Epidermal melanocyte (primary cell): Measurements from ENCODE around the gene OR2T2.
"Not testable (repeated sequence)": the region's sequence is repeated elsewhere in the genome, so short reads cannot be mapped to it uniquely, and the experiment has no call there.

Experiments
- DNase-seq: peaks from one replicate; pipeline ENCODE4 v3.0.0; 2011; ENCODE audit warnings: low spot score; ENCODE audit not compliant: insufficient read length

Gene OR2T2

GRCh38 chr1:248445399-248445798 lies at the start of gene OR2T2:
Gene OR2T2, plus strand, starts transcription at chr1:248445637. Its CDS starts 7,161 bp downstream, at chr1:248452798.
- not testable (repeated sequence) for DNase-seq

GRCh38 chr1:248402748-248403147 lies 42.7 kb upstream of the OR2T2 start, which contains the start of gene OR2T1:
Gene OR2T1, plus strand, starts transcription at chr1:248403048. Its CDS starts 3,100 bp downstream, at chr1:248406148.
- no peak for DNase-seq

- no peak for DNase-seq
Observed at GRCh38 chr1:248404024-248404423, 41.4 kb upstream of the OR2T2 start.

- DNase-seq, result no peak
Observed at GRCh38 chr1:248406721-248407692, 38.4 kb upstream of the OR2T2 start.

GRCh38 chr1:248416226-248416625 lies 29.2 kb upstream of the OR2T2 start:
- DNase-seq, result no peak

- no peak for DNase-seq
Observed at GRCh38 chr1:248417854-248418253, 27.6 kb upstream of the OR2T2 start.

- no peak for DNase-seq
Observed at GRCh38 chr1:248421384-248421783, 24.1 kb upstream of the OR2T2 start.

- not testable (repeated sequence) for DNase-seq
Observed at GRCh38 chr1:248427526-248428191, 17.8 kb upstream of the OR2T2 start.

GRCh38 chr1:248428192-248428533 lies 17.3 kb upstream of the OR2T2 start:
- not testable (repeated sequence) for DNase-seq

GRCh38 chr1:248431683-248432082 lies 13.8 kb upstream of the OR2T2 start:
- not testable (repeated sequence) for DNase-seq

GRCh38 chr1:248432201-248432600 lies 13.2 kb upstream of the OR2T2 start:
- not testable (repeated sequence) for DNase-seq

- not testable (repeated sequence) for DNase-seq
Observed at GRCh38 chr1:248433811-248434415, 11.5 kb upstream of the OR2T2 start.

- DNase-seq, result not testable (repeated sequence)
Observed at GRCh38 chr1:248434913-248435312, 10.5 kb upstream of the OR2T2 start.

GRCh38 chr1:248436303-248436702 lies 9.1 kb upstream of the OR2T2 start:
- DNase-seq, result not testable (repeated sequence)

GRCh38 chr1:248438668-248439067 lies 6.8 kb upstream of the OR2T2 start:
- DNase-seq, result not testable (repeated sequence)

GRCh38 chr1:248439283-248439682 lies 6.2 kb upstream of the OR2T2 start:
- DNase-seq, result not testable (repeated sequence)

- DNase-seq, result not testable (repeated sequence)
Observed at GRCh38 chr1:248442500-248443277, 2.7 kb upstream of the OR2T2 start.

GRCh38 chr1:248444603-248445002 lies 834 bp upstream of the OR2T2 start:
- DNase-seq, result not testable (repeated sequence)

GRCh38 chr1:248448409-248449074 lies 3.1 kb downstream of the OR2T2 start:
- not testable (repeated sequence) for DNase-seq

- not testable (repeated sequence) for DNase-seq
Observed at GRCh38 chr1:248449821-248450465, 4.5 kb downstream of the OR2T2 start.
